ENCODE measurements around the gene RSPH3. TPM values are rescaled to one million over a fixed set of nuclear protein-coding genes. Genes with fewer than 3 reads are reported as not detected.
A peak's percentile ranks its signal among the peaks of the same experiment; 100 is the strongest.
"Not testable (repeated sequence)": the region's sequence is repeated elsewhere in the genome, so short reads cannot be mapped to it uniquely, and the experiment has no call there.

RSPH3 gene
- total RNA-seq, 4 donors from 2014 or later, result 1.2 to 9.5 (median 6.1) TPM

DNA sequence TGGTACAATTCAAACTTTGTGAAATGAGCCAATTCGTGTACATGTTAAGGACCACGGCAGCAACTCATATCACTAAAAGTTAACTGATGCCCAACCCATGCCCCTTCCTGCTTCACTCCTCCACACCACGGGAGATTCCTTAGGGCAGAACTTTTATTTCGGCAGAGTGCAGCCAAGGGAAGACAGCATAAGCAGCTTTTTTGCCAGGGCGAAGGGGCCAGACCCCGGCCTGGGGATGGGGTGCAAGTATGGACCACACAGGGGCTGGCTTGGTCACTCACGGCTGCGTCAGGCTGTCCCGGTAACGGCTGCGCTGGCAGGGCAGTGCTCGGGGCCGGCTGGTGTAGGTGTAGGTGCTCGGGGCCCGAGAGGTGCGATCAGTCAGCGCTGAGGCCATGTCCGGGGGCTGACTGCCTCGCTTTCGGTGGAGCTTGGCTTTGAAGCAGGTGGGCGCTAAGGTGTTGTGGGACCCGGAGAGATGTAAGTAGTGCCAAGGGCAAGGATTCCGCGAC, 792 bp downstream of the RSPH3 start:
- H3K9me3 ChIP-seq, result no peaks in the 10 kb centered on the region
- TF ChIP-seq POLR2A (IDR thresholded peaks at IDR 0.05), result no peak
- TF ChIP-seq, protein P1, sequence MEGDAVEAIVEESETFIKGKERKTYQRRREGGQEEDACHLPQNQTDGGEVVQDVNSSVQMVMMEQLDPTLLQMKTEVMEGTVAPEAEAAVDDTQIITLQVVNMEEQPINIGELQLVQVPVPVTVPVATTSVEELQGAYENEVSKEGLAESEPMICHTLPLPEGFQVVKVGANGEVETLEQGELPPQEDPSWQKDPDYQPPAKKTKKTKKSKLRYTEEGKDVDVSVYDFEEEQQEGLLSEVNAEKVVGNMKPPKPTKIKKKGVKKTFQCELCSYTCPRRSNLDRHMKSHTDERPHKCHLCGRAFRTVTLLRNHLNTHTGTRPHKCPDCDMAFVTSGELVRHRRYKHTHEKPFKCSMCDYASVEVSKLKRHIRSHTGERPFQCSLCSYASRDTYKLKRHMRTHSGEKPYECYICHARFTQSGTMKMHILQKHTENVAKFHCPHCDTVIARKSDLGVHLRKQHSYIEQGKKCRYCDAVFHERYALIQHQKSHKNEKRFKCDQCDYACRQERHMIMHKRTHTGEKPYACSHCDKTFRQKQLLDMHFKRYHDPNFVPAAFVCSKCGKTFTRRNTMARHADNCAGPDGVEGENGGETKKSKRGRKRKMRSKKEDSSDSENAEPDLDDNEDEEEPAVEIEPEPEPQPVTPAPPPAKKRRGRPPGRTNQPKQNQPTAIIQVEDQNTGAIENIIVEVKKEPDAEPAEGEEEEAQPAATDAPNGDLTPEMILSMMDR (IDR thresholded peaks at IDR 0.05), result no peak
- H3K27me3 ChIP-seq, result no peaks in the 10 kb centered on the region
- no peaks in the 10 kb centered on the region for H3K36me3 ChIP-seq
- intact Hi-C loops (cut with DNase I; ENCODE audit: low total_unique reads), result no loop called here
- no peaks in the 10 kb centered on the region for H3K4me1 ChIP-seq
- DNase-seq, result no peak
- H3K4me3 ChIP-seq, result peak overlapping the region; percentile 62 to 83
- H3K27ac ChIP-seq, result peak overlapping the region; percentile 82 to 85

DNA sequence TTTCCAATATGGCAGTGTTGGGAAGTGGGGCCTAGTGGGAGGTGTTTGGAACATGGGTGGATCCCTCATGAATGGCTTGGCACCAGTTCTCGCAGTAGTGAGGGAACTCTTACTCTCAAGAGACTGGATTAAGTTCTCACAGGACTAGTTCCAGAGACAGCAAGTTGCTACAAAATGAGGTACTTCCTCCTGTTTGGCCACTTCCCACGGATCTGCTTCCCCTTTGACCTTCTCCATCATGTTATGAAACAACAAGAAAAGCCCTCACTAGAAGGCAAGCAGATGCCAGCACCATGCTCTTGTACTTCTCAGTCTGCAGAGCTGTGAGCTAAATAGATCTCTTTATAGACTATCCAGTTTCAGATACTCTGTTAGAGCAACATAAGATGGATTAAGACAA, 3.1 kb downstream of the RSPH3 start:
- Histone ChIP-seq H3K9me3 (no peaks in the 10 kb centered on the region), H3K4me3 (no peak overlapping the region), H3K27me3 (no peaks in the 10 kb centered on the region), H3K36me3 (no peaks in the 10 kb centered on the region), H3K27ac (no peak overlapping the region), H3K4me1 (no peaks in the 10 kb centered on the region)
- no peak for DNase-seq
- no peak for TF ChIP-seq POLR2A (IDR thresholded peaks at IDR 0.05)
- TF ChIP-seq, protein P1 (IDR thresholded peaks at IDR 0.05), result no peak
- intact Hi-C loops (cut with DNase I; ENCODE audit: low total_unique reads), result no loop called here

DNA sequence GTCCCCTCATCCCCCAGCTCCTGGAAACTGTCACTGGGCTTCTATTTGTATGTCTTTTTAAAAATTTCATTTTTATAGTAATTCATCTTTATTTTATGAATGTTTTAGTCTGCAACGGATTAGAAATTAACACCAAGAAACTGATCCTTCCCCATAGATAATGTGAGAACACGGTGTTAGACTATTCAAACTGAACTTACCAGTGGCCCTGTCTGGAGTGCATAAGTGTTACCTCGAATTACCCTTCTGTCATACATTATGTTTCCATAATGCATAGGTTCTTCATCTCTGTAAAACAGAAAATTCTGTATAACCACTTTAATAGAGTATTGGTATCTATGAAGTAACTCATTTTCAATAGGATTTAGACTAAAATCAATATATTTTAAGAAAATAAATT, 6.4 kb downstream of the RSPH3 start:
- H3K4me3 ChIP-seq, result no peak overlapping the region
- intact Hi-C loops (cut with DNase I; ENCODE audit: low total_unique reads), result no loop called here
- TF ChIP-seq, protein P1 (IDR thresholded peaks at IDR 0.05), result no peak
- TF ChIP-seq POLR2A (IDR thresholded peaks at IDR 0.05), result no peak
- H3K27ac ChIP-seq, result no peak overlapping the region
- no peaks in the 10 kb centered on the region for H3K36me3 ChIP-seq
- DNase-seq, result no peak
- H3K27me3 ChIP-seq, result no peaks in the 10 kb centered on the region
- no peaks in the 10 kb centered on the region for H3K4me1 ChIP-seq
- peaks cover 0 to 12% of the 10 kb centered on the region in 2 donors for H3K9me3 ChIP-seq

DNA sequence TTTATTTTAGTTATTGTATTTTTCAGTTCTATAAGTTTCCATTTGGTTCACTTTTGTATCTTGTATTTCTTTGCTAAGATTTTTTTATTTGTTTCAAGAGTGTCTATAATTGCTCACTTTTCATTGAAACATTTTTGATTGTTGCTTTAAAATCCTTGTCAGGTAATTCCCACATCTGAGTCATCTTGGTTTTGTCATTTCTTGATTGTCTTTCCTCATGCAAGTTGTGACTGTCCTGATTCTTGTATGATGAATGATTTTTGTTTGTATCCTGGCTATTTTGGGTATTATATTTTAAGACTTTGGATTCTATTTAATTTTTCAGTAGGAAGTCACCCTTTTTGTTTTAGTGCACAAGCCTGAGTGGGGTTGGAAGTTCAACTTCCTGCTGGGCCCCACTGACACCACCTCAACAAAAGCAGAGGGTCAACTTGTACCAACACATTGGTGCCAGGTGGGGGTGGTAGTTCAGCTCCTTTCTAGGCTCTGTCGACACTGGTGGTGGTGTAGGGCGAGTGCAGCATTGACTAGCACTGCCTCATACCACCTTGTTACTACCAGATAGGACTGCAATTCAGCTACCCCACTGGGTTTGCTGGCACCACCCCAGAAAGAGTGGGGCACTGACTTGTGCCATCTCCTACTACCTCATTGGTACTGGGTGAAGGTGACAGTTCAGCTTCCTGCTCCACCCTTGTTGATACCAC, 8.8 kb downstream of the RSPH3 start:
- peaks cover 0 to 14% of the 10 kb centered on the region in 2 donors for H3K9me3 ChIP-seq
- intact Hi-C loops (cut with DNase I; ENCODE audit: low total_unique reads), result no loop called here
- no peaks in the 10 kb centered on the region for H3K36me3 ChIP-seq
- H3K4me3 ChIP-seq, result no peak overlapping the region
- H3K4me1 ChIP-seq, result no peaks in the 10 kb centered on the region
- no peak for DNase-seq
- TF ChIP-seq POLR2A (IDR thresholded peaks at IDR 0.05), result no peak
- TF ChIP-seq, protein P1 (IDR thresholded peaks at IDR 0.05), result no peak
- H3K27ac ChIP-seq, result no peak overlapping the region
- no peaks in the 10 kb centered on the region for H3K27me3 ChIP-seq

DNA sequence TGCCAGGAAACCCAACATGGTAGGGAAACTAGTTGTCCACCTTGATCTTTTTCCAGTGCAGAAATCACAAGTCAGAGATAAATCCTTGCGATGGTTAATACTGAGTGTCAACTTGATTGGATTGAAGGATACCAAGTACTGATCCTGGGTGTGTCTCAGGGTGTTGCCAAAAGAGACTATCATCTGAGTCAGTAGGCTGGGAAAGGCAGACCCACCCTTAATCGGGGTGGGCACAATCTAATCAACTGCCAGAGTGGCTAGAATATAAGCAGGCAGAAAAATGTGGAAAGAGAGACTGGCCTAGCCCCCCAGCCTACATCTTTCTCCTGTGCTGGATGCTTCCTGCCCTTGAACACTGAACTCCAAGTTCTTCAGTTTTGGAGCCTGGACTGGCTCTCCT, 10.3 kb downstream of the RSPH3 start:
- H3K9me3 ChIP-seq, result peaks cover 0 to 14% of the 10 kb centered on the region in 2 donors
- H3K4me1 ChIP-seq; intact Hi-C loops (cut with DNase I; ENCODE audit: low total_unique reads); H3K36me3 ChIP-seq; H3K27me3 ChIP-seq; H3K27ac ChIP-seq; H3K4me3 ChIP-seq; DNase-seq: not testable (repeated sequence)

Data from uterus (tissue), 4 donors.